HepG2 (cell line): ENCODE results near the gene TBRG4. TPM values are rescaled to one million over a fixed set of nuclear protein-coding genes. Genes with fewer than 3 reads are reported as not detected.

ENCODE experiments used
- GATAD2A ChIP-seq: IDR thresholded peaks from 2 replicates; pipeline ENCODE4 v1.6.1; 2016
- GTF2F1 ChIP-seq: fragments of 150-350 bp; IDR thresholded peaks from 2 replicates; pipeline ENCODE4 v1.6.1; 2014; ENCODE audit warnings: low read length
- HDAC2 ChIP-seq: sonication (generic); formaldehyde crosslinking; IDR thresholded peaks from 2 replicates; pipeline ENCODE4 v1.4.0; 2020; ENCODE audit warnings: missing genetic modification reagents
- IKZF1 ChIP-seq: fragments of 450-650 bp; IDR thresholded peaks from 2 replicates; pipeline ENCODE4 v1.7.1; 2016
- KDM6A ChIP-seq: IDR thresholded peaks from 2 replicates; pipeline ENCODE4 v1.6.1; 2016; ENCODE audit warnings: low read depth
- MLLT10 ChIP-seq: sonication (generic); formaldehyde crosslinking; IDR thresholded peaks from 2 replicates; pipeline ENCODE4 v1.4.0; 2020; ENCODE audit warnings: missing genetic modification reagents
- MTERF4 ChIP-seq: sonication (generic); formaldehyde crosslinking; IDR thresholded peaks from 2 replicates; pipeline ENCODE4 v1.8.0; 2023; ENCODE audit warnings: mild to moderate bottlenecking, missing genetic modification reagents
- PCBP2 ChIP-seq: fragments of 200-400 bp; formaldehyde crosslinking; optimal IDR thresholded peaks from 2 replicates; pipeline ENCODE3; 2018; ENCODE audit warnings: low read length, low read depth; ENCODE audit not compliant: poor library complexity, severe bottlenecking
- PPARG ChIP-seq: conservative IDR thresholded peaks from 2 replicates; pipeline ENCODE4 v1.6.1; 2016; ENCODE audit warnings: missing biosample characterization, missing genetic modification reagents
- RELA ChIP-seq: sonication (generic); formaldehyde crosslinking; IDR thresholded peaks from 2 replicates; pipeline ENCODE4 v1.4.0; 2020; ENCODE audit warnings: missing genetic modification reagents
- SMARCC2 ChIP-seq: fragments of 450-650 bp; IDR thresholded peaks from 2 replicates; pipeline ENCODE4 v1.6.1; 2017; ENCODE audit warnings: antibody characterized with exemption, mild to moderate bottlenecking
- TBX3 ChIP-seq: fragments of 450-650 bp; IDR thresholded peaks from 2 replicates; pipeline ENCODE4 v1.6.1; 2017; ENCODE audit warnings: antibody characterized with exemption, mild to moderate bottlenecking, inconsistent platforms, borderline replicate concordance
- ZBTB26 ChIP-seq: IDR thresholded peaks from 2 replicates; pipeline ENCODE4 v1.6.1; 2016; ENCODE audit warnings: missing compliant biosample characterization, missing genetic modification reagents, borderline replicate concordance
- ZBTB37 ChIP-seq: sonication (generic); formaldehyde crosslinking; IDR thresholded peaks from 2 replicates; pipeline ENCODE4 v1.4.0; 2020; ENCODE audit warnings: mild to moderate bottlenecking, missing genetic modification reagents
- ZFP36L2 ChIP-seq: sonication (generic); formaldehyde crosslinking; IDR thresholded peaks from 2 replicates; pipeline ENCODE4 v1.4.0; 2020; ENCODE audit warnings: missing genetic modification reagents
- ZGPAT ChIP-seq: IDR thresholded peaks from 2 replicates; pipeline ENCODE4 v1.6.1; 2016; ENCODE audit warnings: mild to moderate bottlenecking
- ZNF280D ChIP-seq: sonication (generic); formaldehyde crosslinking; IDR thresholded peaks from 2 replicates; pipeline ENCODE4 v1.5.1; 2020; ENCODE audit warnings: mild to moderate bottlenecking, missing genetic modification reagents
- ZNF44 ChIP-seq: sonication (generic); formaldehyde crosslinking; IDR thresholded peaks from 2 replicates; pipeline ENCODE4 v1.5.1; 2020; ENCODE audit warnings: mild to moderate bottlenecking, missing genetic modification reagents
- ZNF550 ChIP-seq: sonication (generic); formaldehyde crosslinking; IDR thresholded peaks from 2 replicates; pipeline ENCODE4 v1.4.0; 2020; ENCODE audit warnings: mild to moderate bottlenecking, missing genetic modification reagents, borderline replicate concordance
- ZNF747 ChIP-seq: sonication (generic); formaldehyde crosslinking; IDR thresholded peaks from 2 replicates; pipeline ENCODE4 v1.8.1; 2023; ENCODE audit warnings: missing genetic modification reagents, mild to moderate bottlenecking, borderline replicate concordance
- ZNF883 ChIP-seq: sonication (generic); formaldehyde crosslinking; IDR thresholded peaks from 2 replicates; pipeline ENCODE4 v1.5.1; 2020; ENCODE audit warnings: mild to moderate bottlenecking, missing genetic modification reagents; ENCODE audit errors: not compliant biosample characterization
- ZSCAN12 ChIP-seq: sonication (generic); formaldehyde crosslinking; IDR thresholded peaks from 2 replicates; pipeline ENCODE4 v1.9.0; 2021; ENCODE audit warnings: mild to moderate bottlenecking, missing genetic modification reagents
- polyA plus RNA-seq, 8 experiments: library from polyadenylated mRNA; depleted of rRNA in 3 of 8; stranded (reverse) in 7 of 8; unstranded in 1 of 8; fragments of >200 nt; fragmentation: Illumina TruSeq in 4 of 8; extraction: Trizol in 4 of 8; gene quantifications; 2 replicates each; pipeline versions ENCODE4 v1.2.1 to v1.2.3, GENCODE V29; 2011 to 2016; ENCODE audit warnings: low read depth in 4 of 8, missing spikeins in 1 of 8, mixed read lengths in 1 of 8; ENCODE audit not compliant: insufficient read depth in 1 of 8
- total RNA-seq, 5 experiments: library from RNA; depleted of rRNA; stranded (reverse); fragments of >200 nt; fragmentation: Illumina TruSeq; extraction: Trizol; gene quantifications; 2 replicates each; pipeline ENCODE4 v1.2.3, GENCODE V29; 2016; ENCODE audit warnings: low read depth in 1 of 5

The TBRG4 gene
- total and polyA plus RNA-seq, 2 of the 13 experiments (the other 11 are each of a cell fraction or from before 2014, with no cell fraction given): 87.8 to 107 TPM

GRCh38 chr7:45111298-45112223 is at the start of gene TBRG4 (continued):
- 0 out of 2 replicates have a peak, but pooled peaks have one; percentile 52 for TF ChIP-seq ZBTB37 (CRISPR knock-in tag)
- peak; percentile 82 for TF ChIP-seq MTERF4 (CRISPR knock-in tag)
- no peak for TF ChIP-seq SMARCC2
- peak; percentile 80; the same call in 1 of the 2 replicates for TF ChIP-seq ZBTB26
- peak; percentile 53; the same call in 1 of the 2 replicates for TF ChIP-seq RELA
- no peak for TF ChIP-seq KDM6A (CRISPR knock-in tag)
- TF ChIP-seq PPARG (CRISPR knock-in tag): 0 out of 2 replicates have a peak, but pooled peaks have one; percentile 14
- no peak for TF ChIP-seq GTF2F1
- TF ChIP-seq ZFP36L2 (CRISPR knock-in tag): peak; percentile 47; the same call in 1 of the 2 replicates
- TF ChIP-seq ZSCAN12 (CRISPR knock-in tag): no peak
- TF ChIP-seq ZNF44 (CRISPR knock-in tag): peak; percentile 78
- no peak for TF ChIP-seq IKZF1
- TF ChIP-seq ZNF550 (CRISPR knock-in tag): peak; percentile 84; the same call in 1 of the 2 replicates
- no peak; the same call in 1 of the 2 replicates for TF ChIP-seq TBX3
- TF ChIP-seq ZGPAT: peak; percentile 93
- TF ChIP-seq GATAD2A (CRISPR knock-in tag): peak; percentile 58
- peak; percentile 98 for TF ChIP-seq ZNF747
- no peak for TF ChIP-seq PCBP2
- no peak for TF ChIP-seq MLLT10 (CRISPR knock-in tag)
- peak; percentile 85 for TF ChIP-seq ZNF883 (CRISPR knock-in tag)
- peak; percentile 88; the same call in 1 of the 2 replicates for TF ChIP-seq HDAC2
- no peak; the same call in 1 of the 2 replicates for TF ChIP-seq ZNF280D (CRISPR knock-in tag)
